Stomach (tissue), 9 donors: ENCODE results near the gene SLC8A2. TPM values are rescaled to one million over a fixed set of nuclear protein-coding genes. Genes with fewer than 3 reads are reported as not detected.

Experiments used
- DNase-seq, 2 donors: peaks; one replicate each; pipeline versions ENCODE4 v3.0.0 to v3.0.0-alpha.2; 2013 to 2019
- H3K27ac ChIP-seq, 5 donors: fragments of 200-600 bp in 4 of 5; sonication (generic) in 4 of 5; one replicate each; pipeline ENCODE4 v1.5.1; 2013 to 2019; ENCODE audit warnings: mild to moderate bottlenecking in 1 of 5, moderate library complexity in 1 of 5
- H3K27me3 ChIP-seq, 3 donors: fragments of 200-600 bp; sonication (generic); one replicate each; pipeline ENCODE4 v1.5.1; 2017 to 2019; ENCODE audit warnings: mixed run types in 1 of 3
- H3K36me3 ChIP-seq, 4 donors: fragments of 200-600 bp; sonication (generic); 1 replicate in 3 of 4; 2 replicates in 1 of 4; pipeline ENCODE4 v1.5.1; 2016 to 2019
- H3K4me1 ChIP-seq, 4 donors: fragments of 200-600 bp; sonication (generic); one replicate each; pipeline ENCODE4 v1.5.1; 2016 to 2019
- H3K4me3 ChIP-seq, 4 donors: fragments of 200-600 bp; sonication (generic) in 3 of 4; one replicate each; pipeline ENCODE4 v1.5.1; 2016 to 2019; ENCODE audit warnings: mild to moderate bottlenecking in 1 of 4
- H3K9me3 ChIP-seq, 4 donors: fragments of 200-600 bp; sonication (generic); one replicate each; pipeline ENCODE4 v1.5.1; 2016 to 2019
- EP300 ChIP-seq: sonication (generic); formaldehyde crosslinking; IDR thresholded peaks from one replicate; pipeline ENCODE4 v1.6.1; 2017; ENCODE audit warnings: antibody characterized with exemption
- POLR2A ChIP-seq, 4 donors: fragments of 450-650 bp; IDR thresholded peaks; one replicate each; pipeline ENCODE4 v1.6.1; 2016; ENCODE audit warnings: antibody characterized with exemption in 4 of 4, control low read depth in 2 of 4, mild to moderate bottlenecking in 1 of 4, moderate library complexity in 1 of 4
- POLR2AphosphoS5 ChIP-seq, 3 donors: sonication (generic); formaldehyde crosslinking; IDR thresholded peaks; one replicate each; pipeline ENCODE4 v1.6.1; 2016; ENCODE audit warnings: antibody characterized with exemption in 3 of 3
- WGBS, 5 donors: extraction: QIAGEN DNeasy Blood & Tissue Kit in 3 of 5; methylation state at CpG; one replicate each; pipeline versions ENCODE4 v1.1.5 to v1.1.7; 2013 to 2018; 5-methylcytosine and 5-hydroxymethylcytosine counted together
- intact Hi-C: fragments of 100-400 bp; cut with DNase I; formaldehyde crosslinking; loops from one replicate; pipeline ENCODE4 v1.15.1; 2023; ENCODE audit warnings: low total_unique reads
- polyA plus RNA-seq, 3 donors: library from polyadenylated mRNA; stranded (reverse); fragments of 200-250 nt; gene quantifications; one replicate each; pipeline ENCODE4 v1.2.3, GENCODE V29; 2013
- total RNA-seq, 5 donors: library from RNA; depleted of rRNA; stranded (reverse); fragments of >200 nt; gene quantifications; one replicate each; pipeline versions ENCODE4 v1.1.0 to v1.2.3, GENCODE V29; 2014 to 2016
- TF ChIP-seq, protein P1 (sequence below), 7 experiments: fragments of 450-650 bp in 4 of 7; fragments of 200-600 bp in 3 of 7; sonication (generic) in 3 of 7; IDR thresholded peaks; one replicate each; pipeline ENCODE4 v1.5.1; 2016 to 2019; ENCODE audit warnings: antibody characterized with exemption in 7 of 7, control low read depth in 2 of 7, mild to moderate bottlenecking in 1 of 7
- donor health status: healthy with polysubstance abuse.
- donor health status: Bipolar disorder and iron deficiency.
- donor health status: healthy.

Gene SLC8A2
- total and polyA plus RNA-seq, 8 donors = 0.12 to 17.9 (median 2.0) TPM

DNA sequence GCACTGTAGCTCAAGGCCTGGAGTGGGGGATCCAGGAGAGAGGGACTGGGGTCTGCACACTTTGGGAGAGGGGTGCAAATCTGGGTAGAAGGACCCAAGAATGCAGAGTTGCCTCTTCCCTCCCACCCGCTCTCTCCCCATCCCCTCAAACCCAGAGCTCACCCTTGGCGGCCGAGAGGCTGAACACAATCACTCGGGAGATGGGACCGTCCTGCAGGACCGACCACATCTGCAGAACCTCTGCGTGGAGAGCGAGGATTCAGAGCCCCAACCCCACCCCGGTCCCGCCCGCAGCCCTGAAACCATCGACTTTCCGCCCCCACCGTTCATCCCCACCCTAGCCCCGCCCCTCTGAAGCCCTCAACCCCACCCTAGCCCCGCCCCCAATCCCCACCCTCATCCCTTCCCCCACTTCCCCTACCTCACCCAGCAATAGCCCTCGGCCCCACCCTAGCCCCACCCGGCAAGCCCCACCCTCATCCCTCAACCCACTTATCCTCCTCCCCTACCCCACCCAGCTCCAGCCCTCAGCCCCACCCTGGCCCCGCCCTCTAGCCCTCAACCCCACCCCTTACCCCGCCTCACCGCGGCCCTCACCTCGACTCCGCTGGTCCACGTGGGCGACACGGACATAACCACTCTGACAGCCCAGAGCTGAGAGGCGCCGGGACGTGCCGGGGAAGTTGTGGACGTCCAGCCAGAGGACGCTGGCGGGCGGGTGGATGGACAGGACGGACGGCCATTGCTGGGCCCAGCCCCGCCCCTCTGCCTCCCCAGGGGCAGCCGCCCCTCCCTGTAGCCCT is 8.2 kb upstream of the SLC8A2 start:
- peaks cover 12 to 24% (median 14%) of the 10 kb centered on the region in 4 donors for H3K4me1 ChIP-seq
- WGBS, 5 donors = 15 to 67% (median 22%) methylated on average over 8 to 39 of the region's 39 CpGs
- TF ChIP-seq, protein P1, sequence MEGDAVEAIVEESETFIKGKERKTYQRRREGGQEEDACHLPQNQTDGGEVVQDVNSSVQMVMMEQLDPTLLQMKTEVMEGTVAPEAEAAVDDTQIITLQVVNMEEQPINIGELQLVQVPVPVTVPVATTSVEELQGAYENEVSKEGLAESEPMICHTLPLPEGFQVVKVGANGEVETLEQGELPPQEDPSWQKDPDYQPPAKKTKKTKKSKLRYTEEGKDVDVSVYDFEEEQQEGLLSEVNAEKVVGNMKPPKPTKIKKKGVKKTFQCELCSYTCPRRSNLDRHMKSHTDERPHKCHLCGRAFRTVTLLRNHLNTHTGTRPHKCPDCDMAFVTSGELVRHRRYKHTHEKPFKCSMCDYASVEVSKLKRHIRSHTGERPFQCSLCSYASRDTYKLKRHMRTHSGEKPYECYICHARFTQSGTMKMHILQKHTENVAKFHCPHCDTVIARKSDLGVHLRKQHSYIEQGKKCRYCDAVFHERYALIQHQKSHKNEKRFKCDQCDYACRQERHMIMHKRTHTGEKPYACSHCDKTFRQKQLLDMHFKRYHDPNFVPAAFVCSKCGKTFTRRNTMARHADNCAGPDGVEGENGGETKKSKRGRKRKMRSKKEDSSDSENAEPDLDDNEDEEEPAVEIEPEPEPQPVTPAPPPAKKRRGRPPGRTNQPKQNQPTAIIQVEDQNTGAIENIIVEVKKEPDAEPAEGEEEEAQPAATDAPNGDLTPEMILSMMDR (IDR thresholded peaks at IDR 0.05) = no peak
- TF ChIP-seq EP300 = no peak
- no peak for TF ChIP-seq POLR2A (IDR thresholded peaks at IDR 0.05)
- no peak for TF ChIP-seq POLR2AphosphoS5 (IDR thresholded peaks at IDR 0.05)
- peak in 1 of 2 donors; percentile 58 for DNase-seq
- H3K36me3 ChIP-seq = peaks cover 0 to 10% (median 2%) of the 10 kb centered on the region in 4 donors
- peaks cover 0 to 11% (median 0%) of the 10 kb centered on the region in 3 donors for H3K27me3 ChIP-seq
- no peaks in the 10 kb centered on the region for H3K9me3 ChIP-seq
- no peak overlapping the region for H3K4me3 ChIP-seq
- H3K27ac ChIP-seq = no peak overlapping the region
- intact Hi-C loops = no loop called here

DNA sequence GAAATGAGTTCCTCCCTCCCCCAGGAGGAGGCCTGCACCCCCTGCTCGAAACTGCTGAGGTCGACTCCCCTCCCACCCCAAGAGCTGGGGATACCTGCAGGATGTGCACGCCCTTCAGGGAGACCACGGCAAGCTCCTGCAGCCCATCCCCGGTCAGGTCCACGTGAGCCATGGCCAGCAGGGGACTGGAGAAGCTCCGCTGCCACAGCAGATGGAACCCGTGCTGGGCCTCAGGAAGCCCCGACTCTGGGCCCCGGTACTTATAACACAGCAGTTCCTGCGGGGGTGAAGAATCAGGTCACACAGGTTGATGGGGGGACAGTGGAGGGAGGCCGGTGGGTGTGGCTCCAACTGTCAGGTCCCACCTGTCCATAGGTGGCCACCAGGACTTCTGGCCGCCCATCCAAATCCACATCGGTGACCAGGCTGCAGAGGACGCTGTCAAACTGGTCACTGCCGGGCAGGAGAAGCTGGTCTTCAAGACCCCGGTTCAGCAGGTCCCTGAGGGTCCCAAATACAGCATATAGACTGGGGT is 4.8 kb upstream of the SLC8A2 start:
- no peak overlapping the region for H3K4me3 ChIP-seq
- H3K27ac ChIP-seq = no peak overlapping the region
- H3K9me3 ChIP-seq = no peaks in the 10 kb centered on the region
- peaks cover 0 to 19% (median 11%) of the 10 kb centered on the region in 4 donors for H3K4me1 ChIP-seq
- peaks cover 0 to 43% (median 22%) of the 10 kb centered on the region in 3 donors for H3K27me3 ChIP-seq
- TF ChIP-seq POLR2AphosphoS5 (IDR thresholded peaks at IDR 0.05) (no peak), POLR2A (IDR thresholded peaks at IDR 0.05) (no peak), EP300 (no peak)
- TF ChIP-seq, protein P1 (IDR thresholded peaks at IDR 0.05) = no peak
- 84 to 100% (median 86%) methylated on average over 2 to 17 of the region's 17 CpGs for WGBS, 5 donors
- no peak for DNase-seq
- peaks cover 0 to 10% (median 2%) of the 10 kb centered on the region in 4 donors for H3K36me3 ChIP-seq
- intact Hi-C loops = no loop called here

DNA sequence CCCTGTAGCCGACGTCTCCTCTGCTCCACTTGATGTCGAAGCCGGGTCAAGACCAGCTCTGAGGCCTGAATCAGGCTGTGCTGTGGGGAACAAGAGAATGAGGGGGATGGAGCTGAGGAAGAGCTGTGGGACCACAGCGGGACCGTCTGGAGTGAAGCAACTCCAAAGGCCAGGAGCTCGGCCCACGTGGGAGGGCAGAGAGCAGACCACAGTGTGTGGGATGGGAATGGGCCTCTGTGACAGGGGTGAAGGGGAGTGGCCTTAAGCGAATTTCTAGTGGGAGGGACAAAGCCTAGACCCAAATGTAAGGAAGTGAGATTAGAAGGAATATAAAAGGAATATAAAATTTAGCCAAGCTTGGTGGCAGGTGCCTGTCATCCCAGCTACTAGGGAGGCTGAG is 3.8 kb upstream of the SLC8A2 start:
- Histone ChIP-seq H3K4me3 (no peak overlapping the region), H3K4me1 (peaks cover 0 to 29% (median 18%) of the 10 kb centered on the region in 4 donors), H3K27ac (no peak overlapping the region), H3K36me3 (peaks cover 0 to 10% (median 2%) of the 10 kb centered on the region in 4 donors), H3K9me3 (no peaks in the 10 kb centered on the region), H3K27me3 (peaks cover 0 to 54% (median 32%) of the 10 kb centered on the region in 3 donors)
- DNase-seq = no peak
- TF ChIP-seq, protein P1 (IDR thresholded peaks at IDR 0.05) = no peak
- no peak for TF ChIP-seq POLR2AphosphoS5 (IDR thresholded peaks at IDR 0.05)
- TF ChIP-seq EP300 = no peak
- TF ChIP-seq POLR2A (IDR thresholded peaks at IDR 0.05) = no peak
- WGBS, 5 donors = 82 to 86% (median 83%) methylated on average over 9 of the region's 9 CpGs
- intact Hi-C loops = no loop called here

DNA sequence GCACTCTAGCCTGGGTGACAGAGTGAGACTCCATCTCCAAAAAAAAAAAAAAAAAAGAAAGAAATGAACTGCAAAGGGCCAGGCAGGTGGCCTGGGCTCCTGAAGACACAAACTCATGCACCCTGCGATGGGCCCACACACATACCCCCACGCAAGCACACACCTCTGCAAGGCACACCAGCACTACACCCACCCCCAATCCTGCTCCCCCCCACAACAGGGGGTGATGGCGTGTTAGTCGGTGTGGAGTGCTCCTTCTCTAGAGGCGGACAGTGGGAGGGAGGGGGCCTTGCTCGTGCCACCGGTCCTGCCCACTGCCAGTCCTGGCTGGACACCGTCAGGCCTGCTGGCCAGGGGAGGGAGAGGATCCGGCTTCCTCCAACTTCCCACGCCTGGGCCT is 1.6 kb upstream of the SLC8A2 start:
- Histone ChIP-seq H3K36me3 (peaks cover 0 to 10% (median 2%) of the 10 kb centered on the region in 4 donors), H3K27ac (no peak overlapping the region), H3K9me3 (no peaks in the 10 kb centered on the region), H3K27me3 (peaks cover 0 to 64% (median 53%) of the 10 kb centered on the region in 3 donors), H3K4me1 (peaks cover 0 to 36% (median 21%) of the 10 kb centered on the region in 4 donors), H3K4me3 (no peak overlapping the region)
- no peak for TF ChIP-seq POLR2AphosphoS5 (IDR thresholded peaks at IDR 0.05)
- no peak for TF ChIP-seq EP300
- DNase-seq = no peak
- intact Hi-C loops = no loop called here
- 71 to 89% (median 80%) methylated on average over 10 of the region's 10 CpGs for WGBS, 5 donors
